MCF 10A (cell line): ENCODE measurements around the gene CAMTA1. TPM values are rescaled to one million over a fixed set of nuclear protein-coding genes. Genes with fewer than 3 reads are reported as not detected.

Source experiments
- BruUV-seq: library from RNA; stranded (reverse); fragments of 400-500 nt; replicated peaks from 2 replicates; lab custom pipeline; 2021; lab: Mats Ljungman, UMichigan
- CTCF ChIA-PET: fragments of 300-600 bp; sonication (Branson Sonifier 250); formaldehyde crosslinking; extraction: SDS; loops from one replicate; lab custom pipeline; 2021; ENCODE audit warnings: antibody characterized with exemption, inconsistent platforms; lab: Yijun Ruan, JAX
- POLR2A ChIA-PET: fragments of 300-600, 350-650 bp; sonication (Branson Sonifier 250); formaldehyde crosslinking; extraction: SDS; loops from one replicate; lab custom pipeline; 2020; ENCODE audit warnings: antibody characterized with exemption, inconsistent platforms; lab: Yijun Ruan, JAX
- DNase-seq: peaks from one replicate; pipeline ENCODE4 v3.0.0-alpha.2; 2018; ENCODE audit not compliant: unreplicated experiment
- H3K27ac Mint-ChIP-seq: one replicate; pipeline ENCODE4 v1.8.0; 2022; ENCODE audit warnings: mild to moderate bottlenecking, low read depth, mixed read lengths; ENCODE audit not compliant: unreplicated experiment
- H3K27me3 Mint-ChIP-seq: one replicate; pipeline ENCODE4 v1.8.0; 2022; ENCODE audit warnings: mixed read lengths; ENCODE audit not compliant: insufficient read depth, unreplicated experiment
- H3K36me3 Mint-ChIP-seq: one replicate; pipeline ENCODE4 v1.8.0; 2022; ENCODE audit warnings: mild to moderate bottlenecking, moderate library complexity, mixed read lengths; ENCODE audit not compliant: insufficient read depth, unreplicated experiment
- H3K4me1 Mint-ChIP-seq: one replicate; pipeline ENCODE4 v1.8.0; 2022; ENCODE audit warnings: mixed read lengths; ENCODE audit not compliant: insufficient read depth, unreplicated experiment
- H3K4me3 Mint-ChIP-seq: one replicate; pipeline ENCODE4 v1.8.0; 2022; ENCODE audit warnings: mild to moderate bottlenecking, moderate library complexity, mixed read lengths; ENCODE audit not compliant: unreplicated experiment
- H3K9me3 Mint-ChIP-seq: one replicate; pipeline ENCODE4 v1.8.0; 2022; ENCODE audit warnings: mixed read lengths; ENCODE audit not compliant: unreplicated experiment
- intact Hi-C: fragments of 100-400 bp; cut with micrococcal nuclease; formaldehyde crosslinking; loops from 2 replicates; pipeline ENCODE4 v1.14.1; 2022
- total RNA-seq: library from RNA; stranded (reverse); gene quantifications from 2 replicates; pipeline ENCODE4 v1.2.3, GENCODE V29; 2022
- TF ChIP-seq, protein P1 (sequence below): fragments of 200-600 bp; IDR thresholded peaks from one replicate; pipeline ENCODE4 v1.8.0; 2022; ENCODE audit warnings: antibody characterized with exemption, mild to moderate bottlenecking; ENCODE audit not compliant: unreplicated experiment

CAMTA1 gene
- total RNA-seq, 1 experiment from 2014 or later: 74.1 TPM

DNA sequence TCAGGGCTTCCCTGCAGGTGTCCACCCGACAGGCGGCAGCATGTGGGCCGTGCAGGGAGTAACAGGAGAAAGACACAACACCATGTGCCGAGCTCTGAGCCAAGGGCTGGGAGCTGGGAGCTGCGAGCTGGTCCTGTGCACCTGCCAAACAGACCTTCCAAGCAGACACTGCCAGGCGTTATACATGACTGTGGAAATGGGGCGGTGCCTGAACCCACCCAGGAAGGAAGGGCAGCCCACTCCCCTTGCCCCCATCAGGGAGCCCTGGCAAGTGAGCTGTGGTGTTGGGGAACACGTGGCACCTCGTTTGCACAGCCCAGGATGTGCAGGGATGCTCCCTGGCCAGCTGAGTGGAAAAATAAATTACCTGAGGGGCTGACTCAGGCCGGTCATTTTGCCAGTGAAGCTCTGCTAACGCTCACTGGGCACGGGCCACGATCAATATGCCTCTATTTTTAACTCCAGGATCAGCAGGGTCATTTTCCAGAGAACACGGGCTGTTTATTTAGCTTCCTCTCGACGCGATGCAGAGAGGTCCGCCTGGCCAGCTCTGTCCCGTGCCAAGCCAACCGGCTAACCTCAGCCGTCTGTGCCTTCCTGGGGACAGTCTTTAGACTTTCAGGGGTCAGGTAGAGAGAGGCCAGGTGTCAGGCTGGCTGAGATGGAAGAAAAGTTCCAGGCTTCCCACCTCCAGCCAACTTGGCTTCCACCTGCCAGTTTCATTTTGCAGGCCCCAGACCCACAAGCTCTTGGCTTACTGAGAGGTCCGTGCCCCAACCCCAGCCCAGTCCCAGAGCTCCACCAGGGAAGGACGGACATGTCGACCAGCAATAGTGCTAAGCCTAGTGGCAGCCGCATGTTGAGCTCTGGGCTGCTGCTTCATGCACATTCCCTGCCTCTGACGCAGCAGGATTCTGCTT is 789.1 kb downstream of the CAMTA1 start:
- Mint-ChIP-seq H3K27me3 (no peaks in the 10 kb centered on the region), H3K9me3 (no peaks in the 10 kb centered on the region), H3K27ac (no peak overlapping the region), H3K36me3 (no peaks in the 10 kb centered on the region), H3K4me1 (no peaks in the 10 kb centered on the region), H3K4me3 (no peak overlapping the region)
- intact Hi-C loops: no loop called here
- CTCF ChIA-PET: interaction anchor here (0.6 to 0.9 kb wide), 2 partner anchors 45 to 514 kb away, joined by 3 to 4 read pairs; no protein-coding TSS in a partner anchor
- POLR2A ChIA-PET: no interaction called here
- TF ChIP-seq, protein P1, sequence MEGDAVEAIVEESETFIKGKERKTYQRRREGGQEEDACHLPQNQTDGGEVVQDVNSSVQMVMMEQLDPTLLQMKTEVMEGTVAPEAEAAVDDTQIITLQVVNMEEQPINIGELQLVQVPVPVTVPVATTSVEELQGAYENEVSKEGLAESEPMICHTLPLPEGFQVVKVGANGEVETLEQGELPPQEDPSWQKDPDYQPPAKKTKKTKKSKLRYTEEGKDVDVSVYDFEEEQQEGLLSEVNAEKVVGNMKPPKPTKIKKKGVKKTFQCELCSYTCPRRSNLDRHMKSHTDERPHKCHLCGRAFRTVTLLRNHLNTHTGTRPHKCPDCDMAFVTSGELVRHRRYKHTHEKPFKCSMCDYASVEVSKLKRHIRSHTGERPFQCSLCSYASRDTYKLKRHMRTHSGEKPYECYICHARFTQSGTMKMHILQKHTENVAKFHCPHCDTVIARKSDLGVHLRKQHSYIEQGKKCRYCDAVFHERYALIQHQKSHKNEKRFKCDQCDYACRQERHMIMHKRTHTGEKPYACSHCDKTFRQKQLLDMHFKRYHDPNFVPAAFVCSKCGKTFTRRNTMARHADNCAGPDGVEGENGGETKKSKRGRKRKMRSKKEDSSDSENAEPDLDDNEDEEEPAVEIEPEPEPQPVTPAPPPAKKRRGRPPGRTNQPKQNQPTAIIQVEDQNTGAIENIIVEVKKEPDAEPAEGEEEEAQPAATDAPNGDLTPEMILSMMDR: no peak
- BruUV-seq: no TSS peak
- DNase-seq: no peak

DNA sequence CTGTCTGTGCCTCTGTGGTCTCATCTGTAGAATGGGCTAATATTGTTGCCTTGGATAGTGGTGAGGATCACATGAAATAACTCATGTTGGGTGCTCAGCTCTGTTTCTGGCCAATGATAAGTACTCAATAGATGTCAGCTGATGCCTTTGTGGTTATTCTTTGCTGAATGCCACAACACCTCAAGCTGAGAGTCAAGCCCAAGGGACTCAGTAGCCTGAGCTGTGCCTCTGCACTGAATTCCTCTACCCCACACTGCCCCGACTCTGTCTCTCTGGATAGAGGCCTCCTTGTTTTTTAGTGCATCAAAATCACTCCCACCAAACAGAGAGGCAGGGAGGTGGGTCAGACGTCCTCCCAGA is 789.8 kb downstream of the CAMTA1 start:
- DNase-seq: no peak
- POLR2A ChIA-PET: no interaction called here
- H3K4me1 Mint-ChIP-seq: no peaks in the 10 kb centered on the region
- H3K4me3 Mint-ChIP-seq: no peak overlapping the region
- no TSS peak for BruUV-seq
- no peaks in the 10 kb centered on the region for H3K9me3 Mint-ChIP-seq
- CTCF ChIA-PET: no interaction called here
- TF ChIP-seq, protein P1: no peak
- H3K27ac Mint-ChIP-seq: no peak overlapping the region
- no peaks in the 10 kb centered on the region for H3K27me3 Mint-ChIP-seq
- intact Hi-C loops: no loop called here
- H3K36me3 Mint-ChIP-seq: no peaks in the 10 kb centered on the region

DNA sequence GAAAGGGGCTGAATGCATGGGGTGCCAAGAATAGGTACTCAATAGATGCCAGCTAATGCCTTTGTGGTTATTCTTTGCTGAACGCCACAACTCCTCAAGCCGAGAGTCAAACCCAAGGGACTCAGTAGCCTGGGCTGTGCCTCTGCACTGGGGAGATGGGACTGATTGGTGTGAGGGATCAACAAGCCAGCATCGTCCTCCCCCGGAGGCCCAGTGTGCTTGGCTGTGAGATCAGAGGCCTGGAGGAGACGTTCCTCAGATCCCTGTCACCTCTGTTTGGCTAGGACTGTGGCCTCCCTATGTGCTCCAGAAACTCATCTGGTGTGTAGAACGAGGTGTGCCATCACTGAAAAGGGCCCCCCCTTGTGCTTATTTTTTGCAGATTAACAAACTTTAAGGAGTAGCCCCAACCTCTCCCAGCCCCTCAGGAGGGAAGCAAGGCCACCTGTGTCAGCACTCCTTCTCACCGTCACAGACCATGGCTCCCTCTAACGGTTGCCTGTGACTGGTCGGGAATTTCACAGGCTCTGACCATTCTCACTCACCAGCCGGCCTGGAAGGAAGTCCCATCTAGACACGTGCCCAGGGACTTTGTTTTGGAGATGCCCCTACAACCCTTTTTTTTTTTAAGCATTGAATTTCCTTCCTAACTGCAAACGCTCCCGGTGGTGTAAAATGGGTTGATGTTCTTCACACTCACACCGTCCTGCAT is 791.8 kb downstream of the CAMTA1 start:
- intact Hi-C loops: no loop called here
- Mint-ChIP-seq H3K36me3 (no peaks in the 10 kb centered on the region), H3K27ac (no peak overlapping the region), H3K4me1 (no peaks in the 10 kb centered on the region), H3K4me3 (no peak overlapping the region), H3K9me3 (no peaks in the 10 kb centered on the region), H3K27me3 (no peaks in the 10 kb centered on the region)
- TF ChIP-seq, protein P1: no peak
- no TSS peak for BruUV-seq
- ChIA-PET POLR2A (no interaction called here), CTCF (no interaction called here)
- DNase-seq: no peak

DNA sequence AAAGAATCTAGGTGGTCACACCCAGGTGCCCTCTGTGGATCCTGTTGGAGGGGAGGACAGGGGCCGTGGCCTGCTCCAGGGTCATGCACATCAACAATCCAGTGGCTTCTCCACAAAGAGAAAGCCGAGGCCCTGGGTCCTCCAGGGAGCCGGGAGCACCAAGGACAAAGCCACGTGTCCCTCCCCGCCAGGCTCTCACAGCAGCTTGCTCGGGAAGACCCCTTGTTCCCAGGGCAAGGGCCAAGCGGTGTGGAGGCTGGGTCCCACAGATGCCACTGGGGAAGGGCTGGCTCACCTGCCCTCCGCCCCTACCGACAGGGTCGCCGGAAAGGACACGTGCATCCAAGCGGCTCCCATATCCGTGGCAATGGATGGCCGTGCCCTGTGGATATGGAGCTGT is 793.0 kb downstream of the CAMTA1 start:
- no peak for DNase-seq
- intact Hi-C loops: no loop called here
- no peak overlapping the region for H3K27ac Mint-ChIP-seq
- no peaks in the 10 kb centered on the region for H3K36me3 Mint-ChIP-seq
- H3K27me3 Mint-ChIP-seq: no peaks in the 10 kb centered on the region
- no peaks in the 10 kb centered on the region for H3K9me3 Mint-ChIP-seq
- ChIA-PET POLR2A (no interaction called here), CTCF (no interaction called here)
- no peaks in the 10 kb centered on the region for H3K4me1 Mint-ChIP-seq
- H3K4me3 Mint-ChIP-seq: no peak overlapping the region
- TF ChIP-seq, protein P1: no peak
- BruUV-seq: no TSS peak
